RWPE2 (cell line): ENCODE data around the gene SSRP1.
"Not testable (repeated sequence)": the region's sequence is repeated elsewhere in the genome, so short reads cannot be mapped to it uniquely, and the experiment has no call there.

Source experiments
- ATAC-seq: fragments of 200-7000 bp; cut with Tn5 transposase; 3 replicates; pipeline ENCODE4 v1.9.1; 2021; ENCODE audit warnings: low read depth
- DNase-seq: peaks from one replicate; pipeline ENCODE4 v3.0.0-alpha.2; 2020; ENCODE audit warnings: low spot score
- H3K27ac ChIP-seq: fragments of 450-650 bp; 2 replicates; pipeline ENCODE4 v1.5.1; 2017; ENCODE audit warnings: mild to moderate bottlenecking; ENCODE audit not compliant: poor library complexity, severe bottlenecking
- H3K27me3 ChIP-seq: fragments of 250-450 bp; sonication (Bioruptor Pico); 2 replicates; pipeline ENCODE4 v1.5.1; 2021; ENCODE audit warnings: mild to moderate bottlenecking, moderate library complexity; ENCODE audit not compliant: insufficient read depth, poor library complexity, severe bottlenecking
- H3K36me3 ChIP-seq: fragments of 250-450 bp; sonication (Bioruptor Pico); 2 replicates; pipeline ENCODE4 v1.5.1; 2020; ENCODE audit warnings: low read depth, mild to moderate bottlenecking, moderate library complexity
- H3K4me1 ChIP-seq: fragments of 250-450 bp; sonication (Bioruptor Pico); 2 replicates; pipeline ENCODE4 v1.5.1; 2021; ENCODE audit warnings: mild to moderate bottlenecking, moderate library complexity; ENCODE audit not compliant: insufficient read depth, poor library complexity, severe bottlenecking
- H3K4me3 ChIP-seq: fragments of 250-450 bp; sonication (Bioruptor Pico); 2 replicates; pipeline ENCODE4 v1.5.1; 2021; ENCODE audit warnings: mild to moderate bottlenecking, moderate library complexity; ENCODE audit not compliant: severe bottlenecking
- H3K9me3 ChIP-seq: fragments of 250-450 bp; sonication (Bioruptor Pico); 2 replicates; pipeline ENCODE4 v1.5.1; 2021; ENCODE audit warnings: mild to moderate bottlenecking, moderate library complexity; ENCODE audit not compliant: severe bottlenecking
- CTCF ChIP-seq: fragments of 450-650 bp; IDR thresholded peaks from one replicate; pipeline ENCODE4 v1.5.1; 2017; ENCODE audit warnings: mild to moderate bottlenecking, moderate library complexity; ENCODE audit not compliant: poor library complexity, severe bottlenecking

SSRP1 gene

GRCh38 chr11:57364851-57365660 lies 29.4 kb upstream of the SSRP1 start:
- no peak overlapping the region for H3K4me3 ChIP-seq
- H3K4me1 ChIP-seq: peaks cover 4% of the 10 kb centered on the region
- no peak overlapping the region for H3K27ac ChIP-seq
- H3K27me3 ChIP-seq: no peaks in the 10 kb centered on the region
- DNase-seq (no peak), ATAC-seq (no peak)
- H3K9me3 ChIP-seq: no peaks in the 10 kb centered on the region
- no peaks in the 10 kb centered on the region for H3K36me3 ChIP-seq
- no peak for TF ChIP-seq CTCF

DNA sequence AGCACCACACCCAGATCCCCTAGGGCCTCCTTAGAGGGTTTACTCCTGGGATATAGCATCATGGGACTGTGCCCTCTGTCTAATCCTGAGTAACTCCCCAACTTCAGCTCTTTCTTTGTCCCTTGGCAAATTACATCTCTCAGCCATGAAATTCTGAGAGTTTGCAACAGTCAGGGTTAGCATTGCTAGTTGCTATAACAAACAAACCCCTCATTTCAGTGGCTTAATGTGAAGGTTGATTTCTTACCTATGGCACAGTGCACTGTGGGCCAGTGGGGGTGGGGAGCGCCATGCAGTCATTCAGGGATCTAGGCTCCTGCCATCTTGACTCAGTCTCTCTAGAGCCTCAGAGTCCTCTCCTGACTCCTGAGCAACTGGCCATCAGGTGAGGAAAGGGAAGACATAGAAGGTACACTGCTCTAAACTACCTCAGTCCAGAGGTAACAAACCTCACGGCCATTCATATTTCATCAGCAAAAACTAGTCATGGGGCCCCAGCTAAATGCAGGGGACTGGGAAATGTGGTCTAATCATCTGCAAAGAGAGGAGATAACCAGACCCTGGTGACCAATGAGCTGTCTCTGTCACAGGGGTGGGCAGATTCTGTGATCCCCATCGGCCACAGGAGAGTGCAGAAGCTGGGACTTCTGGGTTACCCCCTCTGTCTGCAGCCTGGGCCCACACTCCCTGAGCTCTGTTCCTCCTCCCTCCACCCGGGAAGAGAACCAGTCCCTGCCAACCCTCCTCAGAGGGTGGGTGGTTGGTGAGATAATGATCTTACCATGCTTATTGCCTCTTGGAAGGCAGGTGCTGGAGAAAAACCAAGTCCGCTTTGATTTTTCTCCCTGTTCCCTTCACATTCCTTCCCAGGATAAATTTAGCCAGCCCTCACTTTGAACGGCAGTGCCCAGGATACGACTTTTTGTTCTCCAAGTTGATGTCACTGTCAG lies 27.7 kb upstream of the SSRP1 start:
- Histone ChIP-seq H3K27ac (no peak overlapping the region), H3K4me3 (no peak overlapping the region), H3K9me3 (no peaks in the 10 kb centered on the region), H3K36me3 (no peaks in the 10 kb centered on the region), H3K4me1 (no peaks in the 10 kb centered on the region), H3K27me3 (no peaks in the 10 kb centered on the region)
- ATAC-seq (no peak), DNase-seq (no peak)
- TF ChIP-seq CTCF: no peak

- no peaks in the 10 kb centered on the region for H3K4me1 ChIP-seq
- H3K9me3 ChIP-seq: no peaks in the 10 kb centered on the region
- no peak overlapping the region for H3K4me3 ChIP-seq
- no peak overlapping the region for H3K27ac ChIP-seq
- H3K36me3 ChIP-seq: no peaks in the 10 kb centered on the region
- no peak for TF ChIP-seq CTCF
- no peak for ATAC-seq
- no peak for DNase-seq
- no peaks in the 10 kb centered on the region for H3K27me3 ChIP-seq
These were observed 26.2 kb upstream of the SSRP1 start for GRCh38 chr11:57361926-57362325.

GRCh38 chr11:57361420-57361819 lies 25.7 kb upstream of the SSRP1 start:
- ATAC-seq, H3K4me1 ChIP-seq: not testable (repeated sequence)

DNA sequence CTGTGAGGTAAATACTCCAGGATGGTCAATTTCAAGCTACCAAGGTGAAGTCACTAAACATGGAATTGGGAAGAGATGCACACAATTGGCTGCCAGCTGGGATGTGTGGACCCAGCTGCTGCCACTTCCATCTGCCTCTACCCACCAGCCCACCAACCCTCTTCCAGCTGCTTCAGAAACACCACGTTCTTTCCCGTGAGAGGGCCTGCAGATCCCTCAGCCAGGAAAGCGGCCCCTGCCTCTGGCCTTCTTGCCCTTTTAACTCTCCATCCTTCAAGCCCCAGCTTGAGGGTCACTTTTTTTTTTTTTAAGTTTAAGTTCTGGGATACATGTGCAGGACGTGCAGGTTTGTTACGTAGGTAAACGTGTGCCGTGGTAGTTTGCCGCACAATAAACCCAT lies 25.3 kb upstream of the SSRP1 start:
- H3K27me3 ChIP-seq: no peaks in the 10 kb centered on the region
- no peaks in the 10 kb centered on the region for H3K36me3 ChIP-seq
- no peak for ATAC-seq
- no peaks in the 10 kb centered on the region for H3K9me3 ChIP-seq
- no peak overlapping the region for H3K4me3 ChIP-seq
- DNase-seq: no peak
- H3K27ac ChIP-seq: no peak overlapping the region
- TF ChIP-seq CTCF: no peak
- H3K4me1 ChIP-seq: no peaks in the 10 kb centered on the region

More at GRCh38 chr11:57361420-57361819, 25.7 kb upstream of the SSRP1 start:
- not testable (repeated sequence) for H3K27me3 ChIP-seq, H3K27ac ChIP-seq, DNase-seq, H3K9me3 ChIP-seq, H3K36me3 ChIP-seq, H3K4me3 ChIP-seq
